NOMO-1 treated with dmso at 0.1 percent for 144 hours (cell line): Measurements from ENCODE around the gene PRDM16.

Experiments used
- DNase-seq: peaks from one replicate; lab custom pipeline; 2025; ENCODE audit not compliant: unreplicated experiment; lab: John Stamatoyannopoulos, UW

PRDM16 gene

GRCh38 chr1:3420218-3420951, 351.4 kb downstream of the PRDM16 start:
- DNase-seq, result no peak

- DNase-seq, result no peak
These were observed 353.6 kb downstream of the PRDM16 start for GRCh38 chr1:3422638-3423037.

- no peak for DNase-seq
These were observed 354.3 kb downstream of the PRDM16 start for GRCh38 chr1:3423245-3423829.

GRCh38 chr1:3423896-3424611, 355.1 kb downstream of the PRDM16 start:
- DNase-seq, result no peak

GRCh38 chr1:3425486-3426215, 356.6 kb downstream of the PRDM16 start:
- DNase-seq, result no peak

- no peak for DNase-seq
These were observed 358.0 kb downstream of the PRDM16 start for GRCh38 chr1:3426956-3427535.

- no peak for DNase-seq
These were observed 359.0 kb downstream of the PRDM16 start for GRCh38 chr1:3427711-3428704.

GRCh38 chr1:3428899-3429298, 359.9 kb downstream of the PRDM16 start:
- no peak for DNase-seq

- DNase-seq, result no peak
These were observed 360.3 kb downstream of the PRDM16 start for GRCh38 chr1:3429320-3429719.

- DNase-seq, result no peak
These were observed 360.8 kb downstream of the PRDM16 start for GRCh38 chr1:3429766-3430165.

- no peak for DNase-seq
These were observed 361.4 kb downstream of the PRDM16 start for GRCh38 chr1:3430406-3430805.

GRCh38 chr1:3430820-3431219, 361.8 kb downstream of the PRDM16 start:
- no peak for DNase-seq

GRCh38 chr1:3431266-3431665, 362.3 kb downstream of the PRDM16 start:
- DNase-seq, result no peak

GRCh38 chr1:3431686-3432085, 362.7 kb downstream of the PRDM16 start:
- no peak for DNase-seq

GRCh38 chr1:3432306-3432705, 363.3 kb downstream of the PRDM16 start:
- no peak for DNase-seq

- DNase-seq, result no peak
These were observed 364.1 kb downstream of the PRDM16 start for GRCh38 chr1:3433076-3433475.

GRCh38 chr1:3433596-3434320, 364.8 kb downstream of the PRDM16 start:
- no peak for DNase-seq

- no peak for DNase-seq
These were observed 365.6 kb downstream of the PRDM16 start for GRCh38 chr1:3434406-3435110.

GRCh38 chr1:3435666-3436065, 366.7 kb downstream of the PRDM16 start:
- DNase-seq, result no peak
